ENCODE measurements around the gene ALG1L2. TPM values are rescaled to one million over a fixed set of nuclear protein-coding genes. Genes with fewer than 3 reads are reported as not detected.
A peak's percentile ranks its signal among the peaks of the same experiment; 100 is the strongest.
"Not testable (repeated sequence)": the region's sequence is repeated elsewhere in the genome, so short reads cannot be mapped to it uniquely, and the experiment has no call there.

ALG1L2 gene, protein sequence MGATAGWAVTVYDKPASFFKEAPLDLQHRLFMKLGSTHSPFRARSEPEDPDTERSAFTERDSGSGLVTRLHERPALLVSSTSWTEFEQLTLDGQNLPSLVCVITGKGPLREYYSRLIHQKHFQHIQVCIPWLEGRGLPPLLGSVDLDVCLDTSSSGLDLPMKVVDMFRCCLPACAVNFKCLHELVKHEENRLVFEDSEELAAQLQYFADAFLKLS
- polyA plus RNA-seq = under 1 TPM in 2 of 4 donors, not detected in 2; 0.07 to 0.69 TPM
- long read RNA-seq, donor 1 = 0 reads
- long read RNA-seq, donor 2 = 0 reads
- long read RNA-seq, donor 3 = 0 reads
- long read RNA-seq, donor 4 = 0 reads
- long read RNA-seq, donor 5 = 0 reads
- long read RNA-seq, donor 6 = 0 reads
- long read RNA-seq, donor 7 = 0 reads
- long read RNA-seq, donor 8 = 0 reads
- long read RNA-seq, donor 9 = 0 reads
- long read RNA-seq, donor 10 = 0 reads

DNA sequence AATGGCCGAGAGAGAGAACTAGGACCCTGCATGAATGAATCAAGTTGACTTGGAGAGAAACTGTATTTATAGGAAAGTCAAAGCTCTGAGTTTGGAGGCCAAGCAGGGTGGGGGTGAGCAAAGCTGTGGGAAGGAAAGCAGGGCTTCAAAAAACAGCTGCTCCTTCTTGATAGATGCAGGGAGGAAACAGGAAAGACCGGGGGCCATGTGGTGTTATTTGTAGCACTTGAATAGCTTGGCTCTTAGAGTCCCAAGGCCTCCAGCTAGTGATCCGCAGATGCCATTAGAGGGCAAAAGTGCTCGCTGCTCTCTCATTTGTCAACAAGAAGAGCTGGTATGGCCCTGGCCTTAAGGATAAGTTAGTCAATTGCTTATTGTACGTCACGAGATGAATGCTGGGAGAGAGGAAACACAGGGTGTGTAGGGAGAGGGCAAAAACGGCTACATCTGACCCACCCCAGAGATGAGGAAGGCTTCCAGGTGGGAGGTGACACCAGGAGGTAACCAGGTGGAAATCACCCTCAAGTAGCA is at the start of gene ALG1L2:
TSS of gene ALG1L2 (plus strand) at position 481 of the 531 bp plus-strand sequence. CDS start 186 bp downstream, outside the sequence.
- H3K36me3 ChIP-seq (ENCODE audit: control insufficient read depth in 3 of 3, insufficient read depth in 2 of 3, low read depth in 1 of 3, low read length in 3 of 3) = no peaks in the 10 kb centered on the region
- H3K9me3 ChIP-seq (ENCODE audit: control insufficient read depth in 2 of 2, insufficient read depth in 1 of 2, low read depth in 1 of 2, low read length in 1 of 2) = no peaks in the 10 kb centered on the region
- no peaks in the 10 kb centered on the region for H3K4me1 ChIP-seq (ENCODE audit: control insufficient read depth in 3 of 3, insufficient read depth in 2 of 3, low read depth in 1 of 3, low read length in 2 of 3)
- FAIRE-seq (no peak), DNase-seq (peak in 1 of 2 donors; percentile 7)
- no peaks in the 10 kb centered on the region for H3K27me3 ChIP-seq (ENCODE audit: control insufficient read depth in 3 of 3, insufficient read depth in 3 of 3, low read length in 3 of 3)
- 20 to 40% (median 26%) methylated on average over 7 of the region's 7 CpGs for WGBS, 3 donors
- H3K27ac ChIP-seq (ENCODE audit: low read depth in 1 of 3, low read length in 2 of 3) = no peak within 1 kb of the TSS
- no peak within 1 kb of the TSS for H3K4me3 ChIP-seq (ENCODE audit: low read depth in 1 of 3, low read length in 3 of 3)

DNA sequence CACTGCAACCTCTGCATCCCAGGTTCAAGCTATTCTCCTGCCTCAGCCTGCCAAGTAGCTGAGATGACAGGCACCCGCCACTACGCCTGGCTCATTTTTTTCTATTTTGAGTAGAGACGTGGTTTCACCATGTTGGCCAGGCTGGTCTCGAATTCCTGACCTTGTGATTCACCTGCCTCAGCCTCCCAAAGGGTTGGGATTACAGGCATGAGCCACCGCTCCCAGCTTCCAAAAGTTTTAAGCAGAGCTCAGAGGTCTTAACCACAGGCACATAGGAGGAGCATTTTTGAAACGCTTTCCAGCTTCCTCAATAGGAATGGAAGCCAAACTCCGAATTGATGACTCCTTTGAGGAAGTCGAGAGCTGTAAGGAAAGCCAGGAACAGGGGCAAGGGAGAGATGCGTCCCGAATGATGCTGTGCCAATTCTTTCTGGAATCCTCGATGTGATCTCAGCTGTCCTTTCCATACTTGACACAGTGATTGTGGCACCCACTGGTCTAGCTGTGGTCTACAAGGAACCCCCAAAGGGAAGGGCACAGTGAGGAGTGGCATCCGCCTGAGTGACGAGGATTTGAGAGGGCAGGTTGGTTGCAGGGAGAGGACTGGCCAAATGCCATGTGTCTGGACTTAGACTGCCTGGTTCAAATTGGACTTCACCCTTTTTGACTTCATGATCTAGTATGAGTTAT is 44.4 kb upstream of the ALG1L2 start:
- FAIRE-seq; DNase-seq; H3K4me1 ChIP-seq (ENCODE audit: control insufficient read depth in 3 of 3, insufficient read depth in 2 of 3, low read depth in 1 of 3, low read length in 2 of 3); H3K36me3 ChIP-seq (ENCODE audit: control insufficient read depth in 3 of 3, insufficient read depth in 2 of 3, low read depth in 1 of 3, low read length in 3 of 3); H3K4me3 ChIP-seq (ENCODE audit: low read depth in 1 of 3, low read length in 3 of 3); H3K27me3 ChIP-seq (ENCODE audit: control insufficient read depth in 3 of 3, insufficient read depth in 3 of 3, low read length in 3 of 3); H3K27ac ChIP-seq (ENCODE audit: low read depth in 1 of 3, low read length in 2 of 3); H3K9me3 ChIP-seq (ENCODE audit: control insufficient read depth in 2 of 2, insufficient read depth in 1 of 2, low read depth in 1 of 2, low read length in 1 of 2): not testable (repeated sequence)
- WGBS, 3 donors = 67 to 77% (median 68%) methylated on average over 11 to 13 of the region's 13 CpGs

- not testable (repeated sequence) for H3K27ac ChIP-seq (ENCODE audit: low read depth in 1 of 3, low read length in 2 of 3); H3K9me3 ChIP-seq (ENCODE audit: control insufficient read depth in 2 of 2, insufficient read depth in 1 of 2, low read depth in 1 of 2, low read length in 1 of 2); H3K4me3 ChIP-seq (ENCODE audit: low read depth in 1 of 3, low read length in 3 of 3); DNase-seq; H3K36me3 ChIP-seq (ENCODE audit: control insufficient read depth in 3 of 3, insufficient read depth in 2 of 3, low read depth in 1 of 3, low read length in 3 of 3); H3K4me1 ChIP-seq (ENCODE audit: control insufficient read depth in 3 of 3, insufficient read depth in 2 of 3, low read depth in 1 of 3, low read length in 2 of 3); H3K27me3 ChIP-seq (ENCODE audit: control insufficient read depth in 3 of 3, insufficient read depth in 3 of 3, low read length in 3 of 3); FAIRE-seq
- 76 to 89% (median 79%) methylated on average over 3 of the region's 3 CpGs for WGBS, 3 donors
Observed at GRCh38 chr3:130042736-130043135, 38.9 kb upstream of the ALG1L2 start.

DNA sequence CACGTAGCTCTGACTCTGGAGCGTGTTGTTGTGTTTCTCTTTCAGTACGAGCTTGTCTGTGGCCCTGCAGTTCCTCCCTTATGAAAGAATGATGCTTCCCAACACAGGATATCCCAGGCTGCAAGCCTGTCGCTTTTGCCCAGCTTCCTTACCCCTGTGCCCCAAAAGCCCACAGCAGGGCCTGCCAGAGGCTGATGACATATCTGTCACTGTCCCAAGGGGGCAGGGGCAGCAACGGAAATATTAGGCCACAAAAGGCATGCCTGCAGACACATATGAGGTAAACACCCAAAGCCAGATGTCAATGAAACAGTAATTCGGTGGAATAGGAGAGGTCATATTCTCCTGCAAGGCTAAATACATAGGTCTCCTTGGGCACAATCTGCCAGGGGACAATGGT is 38.0 kb upstream of the ALG1L2 start:
- H3K4me1 ChIP-seq (ENCODE audit: control insufficient read depth in 3 of 3, insufficient read depth in 2 of 3, low read depth in 1 of 3, low read length in 2 of 3); H3K36me3 ChIP-seq (ENCODE audit: control insufficient read depth in 3 of 3, insufficient read depth in 2 of 3, low read depth in 1 of 3, low read length in 3 of 3); H3K27ac ChIP-seq (ENCODE audit: low read depth in 1 of 3, low read length in 2 of 3); H3K27me3 ChIP-seq (ENCODE audit: control insufficient read depth in 3 of 3, insufficient read depth in 3 of 3, low read length in 3 of 3); FAIRE-seq; DNase-seq; H3K9me3 ChIP-seq (ENCODE audit: control insufficient read depth in 2 of 2, insufficient read depth in 1 of 2, low read depth in 1 of 2, low read length in 1 of 2); H3K4me3 ChIP-seq (ENCODE audit: low read depth in 1 of 3, low read length in 3 of 3): not testable (repeated sequence)
- WGBS, 3 donors = 71 to 87% (median 86%) methylated on average over 6 of the region's 6 CpGs

- Histone ChIP-seq H3K4me3 (ENCODE audit: low read depth in 1 of 3, low read length in 3 of 3) (no peak overlapping the region), H3K27ac (ENCODE audit: low read depth in 1 of 3, low read length in 2 of 3) (no peak overlapping the region), H3K4me1 (ENCODE audit: control insufficient read depth in 3 of 3, insufficient read depth in 2 of 3, low read depth in 1 of 3, low read length in 2 of 3) (no peaks in the 10 kb centered on the region), H3K9me3 (ENCODE audit: control insufficient read depth in 2 of 2, insufficient read depth in 1 of 2, low read depth in 1 of 2, low read length in 1 of 2) (no peaks in the 10 kb centered on the region), H3K36me3 (ENCODE audit: control insufficient read depth in 3 of 3, insufficient read depth in 2 of 3, low read depth in 1 of 3, low read length in 3 of 3) (no peaks in the 10 kb centered on the region), H3K27me3 (ENCODE audit: control insufficient read depth in 3 of 3, insufficient read depth in 3 of 3, low read length in 3 of 3) (no peaks in the 10 kb centered on the region)
- DNase-seq = no peak
- no peak for FAIRE-seq
- WGBS, 3 donors = 63 to 94% (median 80%) methylated on average over 3 to 11 of the region's 11 CpGs
Observed at GRCh38 chr3:130044370-130044769, 37.3 kb upstream of the ALG1L2 start.

DNA sequence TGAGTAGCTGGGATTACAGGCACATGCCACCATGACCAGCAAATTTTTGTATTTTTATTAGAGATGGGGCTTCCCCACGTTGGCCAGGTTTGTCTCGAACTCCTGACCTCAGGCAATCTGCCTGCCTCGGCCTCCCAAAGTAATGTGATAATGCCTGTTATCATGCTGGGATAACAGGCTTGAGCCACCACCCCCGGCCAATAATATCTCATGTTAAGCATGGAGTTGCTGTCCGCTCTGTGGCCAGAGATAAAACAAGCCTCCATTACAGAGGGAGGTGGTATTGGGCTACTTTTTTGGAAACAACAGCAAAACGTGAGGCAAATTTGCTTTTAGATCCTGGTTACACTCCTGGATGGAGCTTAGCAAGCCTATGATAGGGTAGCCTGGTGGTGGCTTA is 32.9 kb upstream of the ALG1L2 start:
- no peak for DNase-seq
- no peak for FAIRE-seq
- 54 to 100% (median 74%) methylated on average over 1 to 6 of the region's 6 CpGs for WGBS, 3 donors
- H3K4me3 ChIP-seq (ENCODE audit: low read depth in 1 of 3, low read length in 3 of 3) = no peak overlapping the region
- H3K9me3 ChIP-seq (ENCODE audit: control insufficient read depth in 2 of 2, insufficient read depth in 1 of 2, low read depth in 1 of 2, low read length in 1 of 2) = no peaks in the 10 kb centered on the region
- no peaks in the 10 kb centered on the region for H3K27me3 ChIP-seq (ENCODE audit: control insufficient read depth in 3 of 3, insufficient read depth in 3 of 3, low read length in 3 of 3)
- no peaks in the 10 kb centered on the region for H3K36me3 ChIP-seq (ENCODE audit: control insufficient read depth in 3 of 3, insufficient read depth in 2 of 3, low read depth in 1 of 3, low read length in 3 of 3)
- no peak overlapping the region for H3K27ac ChIP-seq (ENCODE audit: low read depth in 1 of 3, low read length in 2 of 3)
- H3K4me1 ChIP-seq (ENCODE audit: control insufficient read depth in 3 of 3, insufficient read depth in 2 of 3, low read depth in 1 of 3, low read length in 2 of 3) = no peaks in the 10 kb centered on the region

- not testable (repeated sequence) for FAIRE-seq; H3K4me3 ChIP-seq (ENCODE audit: low read depth in 1 of 3, low read length in 3 of 3); H3K36me3 ChIP-seq (ENCODE audit: control insufficient read depth in 3 of 3, insufficient read depth in 2 of 3, low read depth in 1 of 3, low read length in 3 of 3); H3K9me3 ChIP-seq (ENCODE audit: control insufficient read depth in 2 of 2, insufficient read depth in 1 of 2, low read depth in 1 of 2, low read length in 1 of 2); H3K4me1 ChIP-seq (ENCODE audit: control insufficient read depth in 3 of 3, insufficient read depth in 2 of 3, low read depth in 1 of 3, low read length in 2 of 3); H3K27ac ChIP-seq (ENCODE audit: low read depth in 1 of 3, low read length in 2 of 3); DNase-seq; H3K27me3 ChIP-seq (ENCODE audit: control insufficient read depth in 3 of 3, insufficient read depth in 3 of 3, low read length in 3 of 3)
- 77 to 80% methylated on average over 5 of the region's 5 CpGs; no CpG with 5 or more reads in 1 of the 3 donors for WGBS, 3 donors
Observed at GRCh38 chr3:130052366-130052765, 29.3 kb upstream of the ALG1L2 start.

DNA sequence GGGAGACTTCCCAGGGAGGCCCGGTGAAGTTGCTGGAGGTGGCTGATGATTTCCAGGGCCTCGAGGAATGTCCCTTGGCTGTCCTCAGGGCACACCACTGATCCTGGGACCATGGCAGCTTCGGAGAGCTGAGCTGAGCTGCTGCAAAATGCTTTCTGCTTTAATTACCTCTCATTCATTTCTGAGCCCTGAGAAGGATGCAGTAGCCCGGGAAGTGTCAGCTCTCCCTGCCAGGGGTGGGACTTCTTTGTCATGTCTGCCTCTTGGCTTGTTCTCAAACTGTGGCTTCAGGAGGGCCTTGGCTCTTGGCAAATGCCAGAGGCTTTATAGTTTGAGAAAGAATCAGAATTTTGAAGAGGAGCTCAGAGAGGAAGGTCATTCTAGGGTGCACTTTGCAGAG is 28.7 kb upstream of the ALG1L2 start:
- not testable (repeated sequence) for H3K36me3 ChIP-seq (ENCODE audit: control insufficient read depth in 3 of 3, insufficient read depth in 2 of 3, low read depth in 1 of 3, low read length in 3 of 3); FAIRE-seq; DNase-seq; H3K27me3 ChIP-seq (ENCODE audit: control insufficient read depth in 3 of 3, insufficient read depth in 3 of 3, low read length in 3 of 3); H3K9me3 ChIP-seq (ENCODE audit: control insufficient read depth in 2 of 2, insufficient read depth in 1 of 2, low read depth in 1 of 2, low read length in 1 of 2); H3K27ac ChIP-seq (ENCODE audit: low read depth in 1 of 3, low read length in 2 of 3); H3K4me3 ChIP-seq (ENCODE audit: low read depth in 1 of 3, low read length in 3 of 3); H3K4me1 ChIP-seq (ENCODE audit: control insufficient read depth in 3 of 3, insufficient read depth in 2 of 3, low read depth in 1 of 3, low read length in 2 of 3)
- 33 to 69% methylated on average over 2 to 4 of the region's 4 CpGs; no CpG with 5 or more reads in 1 of the 3 donors for WGBS, 3 donors

Data from small intestine (tissue), 16 donors.